Activated B cell treated with CpG ODN at 0.5 μM for 24 hours (primary cell): ENCODE data around the gene WDR81. TPM values are rescaled to one million over a fixed set of nuclear protein-coding genes. Genes with fewer than 3 reads are reported as not detected.

Source experiments
- ATAC-seq: fragments of 200-7000 bp; cut with Tn5 transposase; one replicate; pipeline ENCODE4 v1.10.0; 2021; ENCODE audit warnings: low read depth, mild to moderate bottlenecking, moderate library complexity
- CTCF ChIA-PET: fragments of 350-600 bp; sonication (Branson Sonifier 250); formaldehyde crosslinking; loops from one replicate; lab custom pipeline; 2021; ENCODE audit warnings: antibody characterized with exemption; lab: Charles Lee
- POLR2A ChIA-PET: fragments of 350-600 bp; sonication (Branson Sonifier 250); formaldehyde crosslinking; loops from one replicate; lab custom pipeline; 2021; ENCODE audit warnings: antibody characterized with exemption; lab: Charles Lee
- DNase-seq: peaks from one replicate; pipeline ENCODE4 v3.0.0; 2022
- H3K27ac Mint-ChIP-seq: one replicate; pipeline ENCODE4 v1.8.0; 2020; ENCODE audit warnings: mixed read lengths
- H3K27me3 Mint-ChIP-seq: one replicate; pipeline ENCODE4 v1.8.0; 2021; ENCODE audit warnings: mixed read lengths
- H3K36me3 Mint-ChIP-seq: one replicate; pipeline ENCODE4 v1.8.0; 2021; ENCODE audit warnings: low read depth, mixed read lengths
- H3K4me1 Mint-ChIP-seq: one replicate; pipeline ENCODE4 v1.8.0; 2021; ENCODE audit warnings: mixed read lengths
- H3K4me3 Mint-ChIP-seq: one replicate; pipeline ENCODE4 v1.8.0; 2020; ENCODE audit warnings: mild to moderate bottlenecking, mixed read lengths
- H3K9me3 Mint-ChIP-seq: one replicate; pipeline ENCODE4 v1.8.0; 2020; ENCODE audit warnings: mixed read lengths
- intact Hi-C: fragments of 100-400 bp; cut with micrococcal nuclease; formaldehyde crosslinking; loops from one replicate; pipeline ENCODE4 v1.15.1; 2024
- total RNA-seq: library from RNA; stranded (reverse); gene quantifications from 2 replicates; pipeline ENCODE4 v1.2.3, GENCODE V29; 2022
- TF ChIP-seq, protein P1 (sequence below): fragments of 200-600 bp; IDR thresholded peaks from one replicate; pipeline ENCODE4 v1.8.0; 2022; ENCODE audit warnings: antibody characterized with exemption, mild to moderate bottlenecking

WDR81 gene
- total RNA-seq, 1 donor from 2014 or later = 48.4 TPM

DNA sequence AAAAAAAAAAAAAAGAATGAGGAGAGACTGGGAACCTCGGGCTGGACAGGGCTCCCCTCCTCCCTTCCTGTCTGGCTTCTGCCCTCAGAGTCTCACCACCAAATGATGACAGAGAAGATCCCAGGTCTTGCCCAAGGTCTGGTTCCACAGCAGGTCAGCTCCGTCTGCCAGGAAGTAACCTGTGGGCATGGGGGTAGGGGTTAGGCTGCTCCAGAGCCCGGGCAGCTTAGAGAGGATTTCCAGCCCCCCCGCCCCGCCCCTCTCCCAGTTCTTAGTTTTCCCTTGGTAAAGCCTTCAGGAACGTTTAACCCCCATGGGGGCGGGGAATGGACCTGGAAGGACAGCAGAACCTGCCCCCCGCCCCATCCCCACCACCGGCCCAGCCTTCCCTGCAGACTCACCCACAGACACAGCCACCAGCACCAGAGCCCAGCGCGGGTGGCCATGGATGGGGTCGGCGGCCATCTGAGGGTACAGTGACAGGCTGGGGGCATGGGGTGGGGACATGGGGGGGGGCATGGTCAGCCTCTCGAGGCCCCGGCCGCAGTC lies 15.0 kb upstream of the WDR81 start:
- H3K36me3 Mint-ChIP-seq = no peaks in the 10 kb centered on the region
- peaks cover 10% of the 10 kb centered on the region for H3K4me1 Mint-ChIP-seq
- DNase-seq (no peak), ATAC-seq (no peak)
- intact Hi-C loops = no loop called here
- ChIA-PET POLR2A (no interaction called here), CTCF (no interaction called here)
- no peak overlapping the region for H3K4me3 Mint-ChIP-seq
- H3K9me3 Mint-ChIP-seq = no peaks in the 10 kb centered on the region
- H3K27me3 Mint-ChIP-seq = peaks cover 31% of the 10 kb centered on the region
- no peak overlapping the region for H3K27ac Mint-ChIP-seq
- TF ChIP-seq, protein P1, sequence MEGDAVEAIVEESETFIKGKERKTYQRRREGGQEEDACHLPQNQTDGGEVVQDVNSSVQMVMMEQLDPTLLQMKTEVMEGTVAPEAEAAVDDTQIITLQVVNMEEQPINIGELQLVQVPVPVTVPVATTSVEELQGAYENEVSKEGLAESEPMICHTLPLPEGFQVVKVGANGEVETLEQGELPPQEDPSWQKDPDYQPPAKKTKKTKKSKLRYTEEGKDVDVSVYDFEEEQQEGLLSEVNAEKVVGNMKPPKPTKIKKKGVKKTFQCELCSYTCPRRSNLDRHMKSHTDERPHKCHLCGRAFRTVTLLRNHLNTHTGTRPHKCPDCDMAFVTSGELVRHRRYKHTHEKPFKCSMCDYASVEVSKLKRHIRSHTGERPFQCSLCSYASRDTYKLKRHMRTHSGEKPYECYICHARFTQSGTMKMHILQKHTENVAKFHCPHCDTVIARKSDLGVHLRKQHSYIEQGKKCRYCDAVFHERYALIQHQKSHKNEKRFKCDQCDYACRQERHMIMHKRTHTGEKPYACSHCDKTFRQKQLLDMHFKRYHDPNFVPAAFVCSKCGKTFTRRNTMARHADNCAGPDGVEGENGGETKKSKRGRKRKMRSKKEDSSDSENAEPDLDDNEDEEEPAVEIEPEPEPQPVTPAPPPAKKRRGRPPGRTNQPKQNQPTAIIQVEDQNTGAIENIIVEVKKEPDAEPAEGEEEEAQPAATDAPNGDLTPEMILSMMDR = no peak

DNA sequence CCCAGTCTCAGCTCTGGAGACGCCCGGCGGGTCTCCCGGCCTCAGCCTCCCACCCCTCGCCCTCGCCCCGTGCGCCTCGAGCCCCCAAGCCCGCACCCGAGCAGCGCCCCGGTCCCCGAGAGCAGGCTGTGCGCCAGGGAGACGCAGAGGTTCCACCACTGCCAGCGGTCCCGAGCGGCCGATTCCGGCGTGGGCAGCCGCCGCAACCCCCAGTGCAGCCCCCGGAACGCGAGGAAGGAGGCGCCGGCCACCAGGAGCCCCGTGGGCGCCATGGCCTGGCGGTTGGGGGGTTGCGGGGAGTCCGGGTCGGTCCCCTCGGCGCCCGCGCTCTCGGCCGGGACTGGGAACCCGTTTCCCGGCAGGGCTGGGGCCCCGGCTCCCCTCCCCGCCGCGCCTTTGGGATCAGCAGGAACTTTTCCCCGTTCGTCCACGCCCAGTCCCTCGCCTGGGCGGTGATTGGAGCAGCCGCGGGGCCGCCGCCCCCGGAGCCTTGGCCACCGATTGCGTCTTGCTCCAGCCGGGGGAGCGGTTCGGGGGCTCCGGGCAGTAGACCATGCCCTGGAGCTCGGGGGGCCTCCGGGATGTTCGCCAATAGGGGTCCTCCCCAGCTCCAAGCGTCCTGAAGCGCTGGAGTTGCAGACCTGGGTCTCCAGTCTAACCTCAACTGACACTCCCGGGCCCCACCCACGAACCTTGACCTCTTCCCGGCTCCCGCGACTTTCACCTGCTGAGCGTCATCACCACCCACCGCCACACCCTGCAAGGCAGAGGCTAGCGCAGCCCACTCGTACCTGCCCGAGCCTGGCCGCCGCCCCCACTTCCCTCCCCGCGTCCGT lies 14.3 kb upstream of the WDR81 start, which contains the start of gene TLCD2:
Gene TLCD2 (minus strand): TSS at position 407 of the 836 bp plus-strand sequence. CDS start 135 bp downstream, at position 272.
- no peak within 1 kb of the TSS for H3K27ac Mint-ChIP-seq
- H3K36me3 Mint-ChIP-seq = no peaks in the 10 kb centered on the region
- TF ChIP-seq, protein P1 = no peak
- no peak for DNase-seq
- H3K9me3 Mint-ChIP-seq = no peaks in the 10 kb centered on the region
- ChIA-PET POLR2A (no interaction called here), CTCF (no interaction called here)
- peaks cover 15% of the 10 kb centered on the region for H3K4me1 Mint-ChIP-seq
- H3K27me3 Mint-ChIP-seq = peaks cover 27% of the 10 kb centered on the region
- H3K4me3 Mint-ChIP-seq = peak within 1 kb of the TSS; percentile 66
- intact Hi-C loops = no loop called here
- ATAC-seq = peak; percentile 26

DNA sequence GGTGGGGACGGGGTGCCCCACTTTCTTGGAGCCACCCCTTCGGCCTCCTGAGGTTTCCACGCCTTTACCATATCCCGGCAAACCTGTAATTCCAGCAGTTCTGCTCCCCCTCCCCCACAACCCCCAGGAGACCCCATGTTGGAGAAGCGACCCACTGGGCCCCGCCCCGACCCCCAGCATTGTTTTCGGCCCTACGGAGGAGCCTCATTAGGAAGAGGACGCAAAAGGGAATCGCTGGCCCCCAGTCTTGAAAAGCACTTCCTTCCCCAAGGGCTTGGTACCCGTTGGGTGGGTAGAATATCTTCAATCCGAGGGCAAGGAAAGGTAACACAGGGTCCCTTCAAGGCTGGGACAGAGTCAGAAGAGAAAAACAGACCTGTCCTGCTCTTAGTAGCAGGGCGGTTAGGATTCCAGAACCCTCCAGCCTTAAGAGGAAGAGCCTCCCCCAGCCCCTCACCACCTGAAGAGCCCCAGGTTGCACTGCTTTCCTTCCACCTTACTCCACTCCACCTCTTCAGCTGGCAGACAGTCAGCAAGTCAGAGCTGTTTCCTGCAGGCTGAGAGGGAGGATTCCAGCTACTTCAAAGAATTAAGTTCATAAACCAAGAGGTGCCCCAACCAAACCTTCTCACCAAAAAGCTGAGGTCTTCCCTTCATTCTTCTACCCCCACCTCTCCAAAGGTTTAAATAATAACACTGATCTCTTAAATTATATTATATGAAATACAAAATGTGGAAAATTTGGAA lies 13.5 kb upstream of the WDR81 start:
- ChIA-PET CTCF (interaction anchor here (1.1 kb wide), 1 partner anchor 41 kb away, joined by 4 read pairs; no protein-coding TSS in a partner anchor), POLR2A (no interaction called here)
- TF ChIP-seq, protein P1 = no peak
- ATAC-seq (no peak), DNase-seq (no peak)
- Mint-ChIP-seq H3K27me3 (peaks cover 26% of the 10 kb centered on the region), H3K4me3 (peak overlapping the region; percentile 66), H3K27ac (no peak overlapping the region), H3K4me1 (peaks cover 16% of the 10 kb centered on the region), H3K36me3 (no peaks in the 10 kb centered on the region), H3K9me3 (no peaks in the 10 kb centered on the region)
- intact Hi-C loops = no loop called here

DNA sequence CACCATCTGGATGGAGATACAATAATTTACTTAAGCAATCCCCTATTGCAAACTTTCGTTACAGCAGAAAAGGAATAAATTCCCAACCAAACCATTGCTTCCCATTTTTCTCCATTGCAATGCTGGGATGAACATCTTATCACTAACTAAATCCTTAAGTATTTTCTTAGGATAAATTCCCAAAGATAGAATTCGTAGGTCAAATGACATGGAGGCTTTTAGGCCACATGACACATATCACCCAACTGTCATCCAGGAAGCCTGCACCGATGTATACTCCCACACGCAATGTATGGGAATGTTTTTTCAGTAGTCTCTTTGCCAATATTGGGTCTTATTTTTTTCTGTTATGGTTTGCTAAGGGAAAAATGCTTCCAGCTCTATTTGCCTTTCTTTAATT lies 12.7 kb upstream of the WDR81 start:
- peaks cover 20% of the 10 kb centered on the region for H3K4me1 Mint-ChIP-seq
- TF ChIP-seq, protein P1 = no peak
- H3K9me3 Mint-ChIP-seq = no peaks in the 10 kb centered on the region
- no peak overlapping the region for H3K27ac Mint-ChIP-seq
- no peaks in the 10 kb centered on the region for H3K36me3 Mint-ChIP-seq
- DNase-seq = no peak
- intact Hi-C loops = no loop called here
- H3K4me3 Mint-ChIP-seq = no peak overlapping the region
- ChIA-PET CTCF (interaction anchor here (1.1 to 1.9 kb wide), 2 partner anchors 42 to 43 kb away, joined by 4 to 5 read pairs; no protein-coding TSS in a partner anchor), POLR2A (interaction anchor here (0.6 kb wide), 1 partner anchor 111 kb away, joined by 7 read pairs; no protein-coding TSS in a partner anchor)
- H3K27me3 Mint-ChIP-seq = peaks cover 26% of the 10 kb centered on the region
- no peak for ATAC-seq
